Stimulated activated naive CD8-positive, alpha-beta T cell treated with anti-CD3 and anti-CD28 coated beads, Interleukin-15, amount 100 ng/mL, for 72 hours (primary cell): ENCODE measurements around the gene CDK10.
"Not testable (repeated sequence)": the region's sequence is repeated elsewhere in the genome, so short reads cannot be mapped to it uniquely, and the experiment has no call there.

ENCODE experiments used
- ATAC-seq: fragments of 150-1000 bp; cut with Tn5 transposase; 2 replicates; pipeline ENCODE4 v1.10.0; 2021; ENCODE audit warnings: mild to moderate bottlenecking, moderate library complexity
- DNase-seq, 2 donors: peaks; one replicate each; pipeline ENCODE4 v3.0.0; 2021 to 2022
- H3K27ac Mint-ChIP-seq, 2 donors: one replicate each; pipeline ENCODE4 v1.8.0; 2022; ENCODE audit warnings: mild to moderate bottlenecking in 2 of 2, mixed read lengths in 2 of 2, moderate library complexity in 2 of 2
- H3K27me3 Mint-ChIP-seq: one replicate; pipeline ENCODE4 v1.8.0; 2022; ENCODE audit warnings: mixed read lengths
- H3K4me1 Mint-ChIP-seq: one replicate; pipeline ENCODE4 v1.8.0; 2022; ENCODE audit warnings: mild to moderate bottlenecking, mixed read lengths
- H3K4me3 Mint-ChIP-seq, 2 donors: one replicate each; pipeline ENCODE4 v1.8.0; 2022; ENCODE audit warnings: mild to moderate bottlenecking in 2 of 2, mixed read lengths in 2 of 2, moderate library complexity in 1 of 2
- H3K9me3 Mint-ChIP-seq, 2 donors: one replicate each; pipeline ENCODE4 v1.8.0; 2022; ENCODE audit warnings: mixed read lengths in 2 of 2

CDK10 gene

DNA sequence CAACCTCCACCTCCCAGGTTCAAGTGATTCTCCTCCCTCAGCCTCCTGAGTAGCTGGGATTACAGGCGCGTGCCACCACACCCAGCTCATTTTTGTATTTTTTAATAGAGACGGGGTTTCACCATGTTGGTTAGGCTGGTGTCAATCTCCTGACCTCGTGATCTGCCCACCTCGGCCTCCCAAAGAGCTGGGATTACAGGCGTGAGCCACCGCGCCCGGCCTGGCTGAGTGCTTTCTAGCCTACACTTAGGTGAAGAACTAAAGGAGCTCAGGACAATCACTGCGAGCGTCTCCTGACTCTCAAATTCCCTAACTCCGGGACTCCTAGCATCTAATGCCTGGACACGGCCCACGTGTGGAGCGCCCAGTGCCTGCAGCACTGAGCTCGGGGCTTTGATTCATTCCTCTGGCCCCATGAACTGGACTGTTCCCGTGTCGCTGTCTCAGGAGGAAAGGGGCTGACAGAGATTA lies 13.2 kb downstream of the CDK10 start:
- H3K9me3 Mint-ChIP-seq, H3K27me3 Mint-ChIP-seq, H3K27ac Mint-ChIP-seq, DNase-seq, ATAC-seq: not testable (repeated sequence)
- Mint-ChIP-seq H3K4me3 (peak overlapping the region; percentile 86 to 87), H3K4me1 (peaks cover 37% of the 10 kb centered on the region)

DNA sequence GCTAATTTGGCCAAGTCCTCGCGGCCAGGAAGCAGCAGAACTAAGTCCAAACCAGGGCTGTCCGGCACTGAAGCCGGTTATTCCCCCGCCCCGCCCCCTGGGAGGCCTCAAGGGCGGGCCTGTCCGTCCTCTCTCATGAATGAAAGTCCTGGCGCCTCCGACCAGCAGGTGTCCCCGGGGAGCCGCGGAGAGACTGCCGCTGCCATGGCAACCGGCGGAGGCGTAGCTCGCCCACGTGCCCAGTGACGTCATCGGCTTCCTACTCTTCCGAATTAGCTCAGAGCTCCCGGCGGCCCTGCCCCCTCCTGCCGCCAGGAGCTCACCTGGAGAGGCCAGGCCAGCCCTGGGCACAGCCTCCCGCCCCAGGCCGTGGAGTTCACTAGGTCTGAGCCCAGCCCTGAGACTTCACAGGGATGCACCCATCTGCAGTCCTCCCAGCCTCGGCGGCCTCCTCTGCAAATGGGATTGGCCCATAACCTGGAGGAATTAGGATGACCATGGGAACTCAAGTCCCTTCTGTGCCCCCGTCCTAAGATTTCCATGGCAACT lies 13.7 kb downstream of the CDK10 start:
- ATAC-seq (peak; percentile 31), DNase-seq (peak; percentile 92 to 94)
- Mint-ChIP-seq H3K9me3 (no peaks in the 10 kb centered on the region), H3K4me1 (peaks cover 37% of the 10 kb centered on the region), H3K4me3 (peak overlapping the region; percentile 86 to 87), H3K27me3 (no peaks in the 10 kb centered on the region), H3K27ac (peak overlapping the region in 1 of 2 donors; percentile 80)

DNA sequence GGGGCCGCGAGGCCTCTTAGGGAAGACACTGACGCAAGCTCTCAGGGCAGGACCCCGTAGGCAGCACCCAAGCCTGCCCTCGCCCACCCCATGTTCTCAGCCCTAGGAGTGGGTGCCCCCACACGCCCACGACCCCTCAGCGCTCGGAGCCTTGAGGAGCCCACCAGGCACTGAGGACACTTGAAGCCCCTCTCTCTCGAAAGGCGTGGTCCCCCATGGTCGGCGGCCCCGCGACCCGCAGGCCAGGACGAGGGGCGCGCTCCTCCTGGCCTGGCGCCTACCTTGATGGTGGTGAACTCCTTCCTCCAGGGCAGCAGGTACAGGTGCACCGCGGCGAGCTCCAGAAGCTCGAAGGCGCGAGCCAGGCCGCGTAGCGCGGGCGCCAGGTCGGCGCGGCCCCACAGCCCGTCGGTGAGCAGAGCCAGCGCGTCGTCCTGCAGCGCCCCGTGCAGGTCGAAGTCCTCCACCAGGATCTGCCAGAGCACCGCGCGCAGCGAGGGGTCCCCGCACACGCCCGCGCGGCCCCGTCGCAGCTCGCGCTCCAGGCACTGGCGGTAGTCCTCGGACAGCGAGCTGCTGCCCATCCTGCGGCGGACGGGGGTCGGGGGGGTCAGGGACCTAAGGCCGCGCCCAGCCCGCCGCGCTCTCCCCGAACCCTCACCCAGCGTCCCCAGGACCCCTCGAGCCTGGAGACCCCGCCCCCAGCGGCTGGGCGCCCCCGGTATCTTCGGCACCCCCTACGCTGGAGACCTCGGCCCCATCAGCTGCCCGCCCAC lies 14.3 kb downstream of the CDK10 start:
- Mint-ChIP-seq H3K9me3 (no peaks in the 10 kb centered on the region), H3K27me3 (no peaks in the 10 kb centered on the region), H3K27ac (peak overlapping the region; percentile 31 to 80), H3K4me1 (peaks cover 35% of the 10 kb centered on the region), H3K4me3 (peak overlapping the region; percentile 86 to 87)
- ATAC-seq (peak; percentile 65), DNase-seq (peak; percentile 70 to 74)

DNA sequence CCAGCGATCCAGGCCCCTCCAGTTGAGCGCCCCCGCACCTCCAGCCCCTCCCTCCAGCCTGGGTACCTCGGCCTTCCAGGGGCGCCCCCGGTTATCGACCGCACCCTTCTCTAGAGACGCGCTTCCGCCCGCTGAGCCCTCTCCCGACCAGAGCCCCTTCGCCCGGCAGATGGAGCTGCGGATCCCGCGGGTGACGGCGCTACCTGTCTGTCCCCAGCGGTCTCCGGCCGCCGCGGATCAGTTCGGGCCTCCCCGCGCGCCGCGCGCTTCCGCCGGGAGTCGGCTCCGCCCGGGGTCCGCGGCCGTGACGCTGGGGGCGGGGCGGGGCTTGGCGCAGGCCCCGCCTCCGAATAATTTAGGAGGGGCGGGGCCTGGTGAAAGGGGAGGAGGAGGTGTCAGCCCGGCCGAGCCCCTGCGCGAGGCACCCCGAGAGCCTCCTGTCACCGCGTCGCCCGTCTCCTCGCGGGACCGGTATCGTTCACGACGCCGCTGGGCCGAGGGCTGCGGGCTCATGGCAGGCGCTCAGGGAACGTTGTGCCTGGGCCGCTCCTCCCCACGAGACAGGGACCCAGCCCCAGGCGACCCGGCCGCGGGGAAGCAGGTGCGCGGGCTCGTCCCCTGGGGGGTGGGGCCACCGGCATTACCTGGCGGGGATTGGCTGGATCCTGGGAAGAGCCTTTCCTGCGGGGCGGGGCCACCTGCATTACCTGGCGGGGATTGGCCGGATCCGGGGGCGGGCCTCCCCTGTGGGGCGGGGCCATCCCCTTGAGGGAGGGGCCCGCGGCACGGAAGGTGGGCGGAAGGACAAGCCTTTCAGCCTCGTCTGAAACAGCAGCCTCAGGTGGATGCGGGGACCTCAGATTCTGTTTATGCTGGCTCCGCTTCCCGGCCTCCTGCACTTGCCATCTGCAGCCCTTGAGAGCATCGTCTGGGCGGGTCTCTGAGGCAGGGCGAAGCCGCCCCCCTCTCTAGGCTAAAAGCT lies 15.2 kb downstream of the CDK10 start, which contains the start of gene SPATA2L:
TSS of gene SPATA2L (minus strand) at position 281 of the 982 bp plus-strand sequence. CDS start 473 bp downstream, outside the sequence.
- peaks cover 35% of the 10 kb centered on the region for H3K4me1 Mint-ChIP-seq

DNA sequence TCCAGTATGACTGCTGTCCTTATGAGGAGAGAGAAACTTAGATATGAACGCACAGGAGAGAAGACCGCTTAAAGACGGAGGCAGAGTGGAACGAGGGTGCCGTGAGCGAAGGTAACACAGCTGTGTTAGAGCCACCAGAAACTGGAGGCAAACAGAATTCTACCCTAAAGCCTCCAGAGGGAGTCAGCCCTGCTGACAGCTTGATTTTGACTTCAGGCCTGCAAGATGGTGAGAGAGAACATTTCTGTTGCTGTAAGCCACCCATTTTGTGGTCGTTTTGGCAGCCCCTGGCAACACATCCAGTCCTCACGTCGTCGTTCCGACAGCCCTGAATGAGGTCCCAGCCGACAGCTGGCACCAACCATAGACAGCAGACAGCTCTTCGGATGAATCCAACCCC lies 17.8 kb downstream of the CDK10 start:
- H3K27me3 Mint-ChIP-seq: no peaks in the 10 kb centered on the region
- no peak for ATAC-seq
- H3K4me1 Mint-ChIP-seq: peaks cover 35% of the 10 kb centered on the region
- no peak overlapping the region for H3K27ac Mint-ChIP-seq
- no peak overlapping the region for H3K4me3 Mint-ChIP-seq
- DNase-seq: no peak
- H3K9me3 Mint-ChIP-seq: no peaks in the 10 kb centered on the region

More for the DNA sequence above, 15.2 kb downstream of the CDK10 start, which contains the start of gene SPATA2L:
- no peaks in the 10 kb centered on the region for H3K9me3 Mint-ChIP-seq
- DNase-seq (peak; percentile 98 to 99), ATAC-seq (peak; percentile 80)
- no peaks in the 10 kb centered on the region for H3K27me3 Mint-ChIP-seq
- H3K27ac Mint-ChIP-seq: peak within 1 kb of the TSS; percentile 46 to 80
- peak within 1 kb of the TSS; percentile 86 to 87 for H3K4me3 Mint-ChIP-seq

DNA sequence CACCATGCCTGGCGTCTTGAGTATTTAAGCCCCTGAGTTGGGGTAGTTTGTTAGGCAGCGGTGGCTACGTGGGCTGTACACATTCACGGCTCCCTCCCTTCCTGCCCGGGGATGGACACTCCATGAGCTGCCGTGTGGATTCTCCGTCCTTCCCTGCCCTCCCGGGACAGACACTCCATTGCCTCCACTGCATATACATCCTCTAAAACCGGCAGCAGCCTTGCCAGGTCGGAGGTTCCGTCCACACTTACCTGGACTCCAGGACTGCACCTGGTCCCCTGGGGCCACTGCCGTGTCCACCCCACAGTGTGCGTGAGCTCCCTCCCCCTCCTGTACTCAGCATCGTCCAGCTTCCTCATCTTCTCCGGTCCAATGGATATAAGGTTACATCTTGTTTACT lies 18.5 kb downstream of the CDK10 start:
- H3K4me3 Mint-ChIP-seq: no peak overlapping the region
- no peak overlapping the region for H3K27ac Mint-ChIP-seq
- DNase-seq (no peak), ATAC-seq (no peak)
- no peaks in the 10 kb centered on the region for H3K27me3 Mint-ChIP-seq
- peaks cover 31% of the 10 kb centered on the region for H3K4me1 Mint-ChIP-seq
- H3K9me3 Mint-ChIP-seq: no peaks in the 10 kb centered on the region

DNA sequence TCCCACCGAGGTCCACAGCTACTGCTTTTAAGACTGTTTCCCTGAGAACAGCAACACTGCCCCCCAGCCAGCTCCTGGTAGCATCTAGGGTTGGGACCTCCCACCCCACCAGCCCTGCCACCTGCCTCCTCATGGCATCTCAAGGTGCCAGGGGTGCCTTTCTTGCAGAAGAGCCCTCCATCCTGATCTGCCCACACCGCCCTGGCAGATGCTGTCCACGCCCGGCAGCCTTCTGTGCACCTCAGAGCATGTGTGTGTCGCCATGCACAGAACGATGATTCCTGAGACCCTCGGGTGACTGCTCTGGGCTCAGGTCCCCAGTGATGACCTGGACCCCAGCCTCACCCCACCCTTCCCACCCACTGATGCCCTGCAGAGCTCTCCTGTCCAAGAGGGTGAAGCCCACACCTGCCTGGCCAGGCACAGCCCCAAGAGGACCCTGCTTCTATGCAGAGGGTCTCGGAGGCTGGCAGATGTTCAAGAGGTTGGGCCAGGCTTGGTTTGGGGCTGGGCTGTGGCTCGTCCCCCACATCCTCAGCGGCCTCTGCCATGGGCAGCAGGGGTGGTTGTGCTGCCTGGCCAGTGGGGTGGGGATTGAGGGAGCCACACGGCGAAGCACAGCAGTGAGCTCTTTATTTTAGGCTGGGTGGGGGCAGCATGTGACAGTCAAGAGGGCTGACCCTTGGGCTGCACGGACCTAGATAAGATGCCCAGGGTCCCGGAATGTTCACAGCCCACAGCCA lies 20.2 kb downstream of the CDK10 start:
- no peaks in the 10 kb centered on the region for H3K9me3 Mint-ChIP-seq
- peaks cover 22% of the 10 kb centered on the region for H3K4me1 Mint-ChIP-seq
- DNase-seq (no peak), ATAC-seq (no peak)
- H3K27ac Mint-ChIP-seq: no peak overlapping the region
- peak overlapping the region in 1 of 2 donors; percentile 71 for H3K4me3 Mint-ChIP-seq
- no peaks in the 10 kb centered on the region for H3K27me3 Mint-ChIP-seq

DNA sequence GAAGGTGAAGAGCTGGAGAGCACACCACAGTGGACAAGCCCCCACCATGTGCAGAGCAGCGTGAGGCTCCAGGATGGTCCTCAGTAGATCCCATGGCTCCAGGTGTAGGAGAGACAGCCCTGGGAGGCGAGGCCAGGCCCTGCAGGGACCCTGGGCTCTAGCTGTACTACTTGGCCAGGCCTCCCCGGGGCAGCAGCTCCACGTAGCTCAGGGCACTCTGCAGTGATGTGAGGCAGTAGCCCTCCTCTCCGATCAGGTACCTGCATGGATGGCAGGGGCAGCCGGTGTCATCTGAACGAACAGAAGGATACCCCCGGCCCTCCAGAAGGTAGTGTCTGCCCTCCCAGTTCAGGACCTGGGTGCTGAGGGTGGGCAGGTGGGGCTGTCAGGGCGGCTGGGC lies 21.2 kb downstream of the CDK10 start:
- DNase-seq (no peak), ATAC-seq (no peak)
- Mint-ChIP-seq H3K27ac (no peak overlapping the region), H3K9me3 (no peaks in the 10 kb centered on the region), H3K27me3 (no peaks in the 10 kb centered on the region), H3K4me1 (peaks cover 15% of the 10 kb centered on the region), H3K4me3 (no peak overlapping the region)

DNA sequence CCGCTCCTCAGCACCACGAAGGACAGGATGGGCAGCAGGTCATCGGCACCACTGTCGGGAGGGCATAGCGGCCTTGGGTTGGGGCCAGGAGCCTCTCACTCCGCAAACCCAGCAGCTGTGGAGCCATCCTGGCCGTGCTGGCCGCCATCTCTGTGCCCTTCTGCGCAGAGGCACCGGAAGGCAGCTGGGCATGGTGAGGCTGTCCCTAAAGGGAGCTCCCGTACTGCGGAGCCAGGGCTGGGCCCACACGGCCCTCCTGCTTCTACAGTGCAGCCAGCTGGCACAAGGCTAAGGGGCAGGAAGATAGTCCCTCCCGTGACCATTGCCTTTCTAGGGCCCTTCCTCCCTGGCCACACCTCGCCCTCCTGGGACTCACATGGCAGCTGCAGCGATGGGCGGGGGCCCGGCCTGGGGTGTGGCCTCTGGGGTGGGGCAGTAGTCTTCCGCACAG lies 22.0 kb downstream of the CDK10 start:
- Mint-ChIP-seq H3K27ac (no peak overlapping the region), H3K4me3 (no peak overlapping the region), H3K27me3 (no peaks in the 10 kb centered on the region), H3K9me3 (no peaks in the 10 kb centered on the region), H3K4me1 (peaks cover 13% of the 10 kb centered on the region)
- DNase-seq (no peak), ATAC-seq (no peak)

DNA sequence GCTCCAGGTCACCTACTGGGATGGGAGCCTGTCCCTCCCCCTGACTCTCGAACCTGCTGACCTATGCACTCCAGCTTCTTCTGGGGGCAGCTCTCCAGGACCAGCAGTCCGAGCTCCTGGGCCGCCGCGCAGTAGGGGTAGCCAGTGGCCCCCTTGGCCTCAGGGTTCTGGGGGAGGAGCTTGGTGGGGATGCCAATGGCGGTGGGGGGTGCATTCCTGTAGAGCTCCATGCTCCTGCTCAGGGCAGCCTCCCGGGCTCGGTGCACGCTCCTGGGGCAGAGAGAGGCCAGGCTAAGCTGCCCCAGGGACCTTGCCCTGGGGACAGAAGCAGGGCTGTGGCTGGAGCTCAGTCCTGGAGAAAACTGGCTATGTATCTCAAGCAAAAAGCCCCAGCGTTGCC lies 22.7 kb downstream of the CDK10 start:
- H3K4me1 Mint-ChIP-seq: peaks cover 15% of the 10 kb centered on the region
- DNase-seq (no peak), ATAC-seq (no peak)
- H3K27ac Mint-ChIP-seq: no peak overlapping the region
- H3K27me3 Mint-ChIP-seq: no peaks in the 10 kb centered on the region
- H3K4me3 Mint-ChIP-seq: no peak overlapping the region
- no peaks in the 10 kb centered on the region for H3K9me3 Mint-ChIP-seq

DNA sequence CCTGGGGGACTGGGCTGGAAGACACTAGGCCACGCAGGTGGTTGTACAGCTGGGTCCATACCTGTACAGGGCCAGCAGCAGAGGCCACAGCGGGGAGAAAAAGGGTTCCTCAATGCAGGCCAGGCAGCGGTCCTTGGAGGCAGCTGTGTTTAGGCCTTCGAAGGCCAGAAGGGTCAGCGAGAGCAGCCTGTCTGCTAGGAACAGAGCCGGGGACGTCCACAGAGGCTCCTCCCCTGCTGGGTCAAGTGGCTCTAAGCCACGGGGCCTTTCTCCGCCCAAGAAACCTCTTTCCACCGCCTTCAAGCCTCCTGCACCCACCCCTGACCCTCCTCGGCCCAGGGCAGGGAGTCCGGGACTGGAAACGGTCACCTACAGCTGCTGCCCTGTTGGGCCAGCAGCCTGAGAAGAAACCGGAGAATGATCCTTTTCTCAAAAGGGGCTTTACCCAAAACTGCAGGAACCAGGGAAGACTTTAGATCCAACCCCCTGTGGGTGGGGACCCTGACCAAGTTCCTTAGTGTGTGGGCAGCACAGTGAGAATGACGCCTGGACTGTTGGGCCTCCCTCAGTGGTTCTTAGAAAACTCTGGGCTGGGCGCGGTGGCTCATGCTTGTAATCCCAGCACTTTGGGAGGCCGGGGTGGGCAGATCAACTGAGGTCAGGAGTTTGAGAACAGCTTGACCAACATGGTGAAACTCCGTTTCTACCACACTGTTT lies 23.4 kb downstream of the CDK10 start:
- peaks cover 22% of the 10 kb centered on the region for H3K4me1 Mint-ChIP-seq
- ATAC-seq (no peak), DNase-seq (no peak)
- peak overlapping the region in 1 of 2 donors; percentile 89 for H3K27ac Mint-ChIP-seq
- H3K9me3 Mint-ChIP-seq: no peaks in the 10 kb centered on the region
- H3K27me3 Mint-ChIP-seq: no peaks in the 10 kb centered on the region
- no peak overlapping the region for H3K4me3 Mint-ChIP-seq

DNA sequence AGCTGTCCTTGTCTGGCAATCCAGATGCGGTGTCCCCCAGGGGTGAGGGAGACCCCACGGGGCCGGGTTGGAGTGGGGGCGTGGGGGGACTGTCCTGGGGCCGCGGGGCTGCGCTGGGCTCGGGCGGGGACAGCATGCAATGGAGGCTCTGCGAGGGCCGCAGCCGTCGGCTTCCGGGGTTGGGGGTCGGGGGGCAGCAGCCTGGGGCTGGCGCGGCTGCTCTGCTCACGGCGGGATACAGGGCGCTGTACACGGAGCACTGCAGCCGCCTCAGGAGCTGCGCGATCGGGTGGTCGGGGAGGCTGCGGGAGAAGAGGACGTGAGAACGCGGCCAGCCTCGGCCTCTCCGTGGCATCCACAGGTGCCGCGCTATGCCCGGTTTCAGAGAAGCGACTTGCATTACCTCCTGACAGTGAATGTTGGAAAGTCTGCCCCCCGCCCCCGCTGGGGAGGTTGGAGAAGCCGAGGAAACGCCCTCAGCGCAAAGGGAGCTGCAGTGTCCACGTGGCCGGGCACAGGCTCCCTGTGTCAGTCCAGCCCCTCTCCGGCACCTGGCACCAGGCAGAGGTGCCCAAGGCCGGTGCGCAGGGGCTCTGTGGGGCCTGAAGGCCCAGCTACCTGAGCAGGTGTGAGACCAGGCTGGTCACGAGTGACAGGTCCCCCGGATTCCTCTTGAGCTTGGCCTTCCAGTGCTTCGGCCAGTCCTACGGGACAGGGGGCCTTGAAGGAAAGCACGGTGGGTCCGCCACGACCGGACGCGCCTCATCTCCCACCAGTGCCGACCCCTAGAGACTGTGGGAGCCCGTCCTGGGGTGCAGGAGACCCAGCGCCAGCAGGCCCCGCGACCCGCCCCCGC lies 24.4 kb downstream of the CDK10 start:
- DNase-seq (no peak), ATAC-seq (no peak)
- H3K27me3 Mint-ChIP-seq: no peaks in the 10 kb centered on the region
- no peak overlapping the region for H3K4me3 Mint-ChIP-seq
- H3K4me1 Mint-ChIP-seq: peaks cover 22% of the 10 kb centered on the region
- H3K9me3 Mint-ChIP-seq: no peaks in the 10 kb centered on the region
- no peak overlapping the region for H3K27ac Mint-ChIP-seq

DNA sequence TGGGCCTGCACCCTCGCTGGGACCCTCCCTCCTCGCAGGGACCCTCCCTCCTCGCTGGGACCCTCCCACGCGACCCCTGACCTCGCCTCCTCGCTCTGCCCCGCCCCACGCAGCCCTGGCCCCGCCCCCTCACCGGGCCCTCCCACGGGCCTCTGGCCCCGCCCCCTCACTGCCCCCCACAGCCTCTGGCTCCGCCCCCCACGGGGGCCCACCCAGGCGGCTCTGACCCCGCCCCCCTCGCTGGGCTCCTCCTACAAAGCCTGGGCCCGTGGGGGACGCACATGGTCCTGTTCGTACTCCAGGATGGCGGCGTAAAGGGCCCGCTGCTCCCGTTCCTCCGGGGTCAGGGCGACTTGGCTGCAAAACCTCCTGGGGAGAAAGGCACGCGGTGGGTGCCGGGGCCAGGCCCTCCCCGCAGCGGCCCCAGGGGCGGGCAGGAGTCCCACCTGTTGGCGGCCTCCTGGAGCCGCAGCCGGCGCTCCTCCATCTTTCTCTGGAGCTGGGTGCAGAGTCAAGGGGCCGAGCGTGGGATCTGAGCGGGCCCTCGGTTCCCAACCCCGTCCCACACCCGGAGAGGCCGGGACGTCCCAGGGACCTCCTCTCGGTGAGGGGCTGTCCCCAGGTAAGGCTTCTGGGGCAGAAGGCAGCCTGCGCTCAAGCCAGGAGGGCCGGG lies 25.2 kb downstream of the CDK10 start:
- H3K4me1 Mint-ChIP-seq: peaks cover 14% of the 10 kb centered on the region

More for the DNA sequence above, 25.2 kb downstream of the CDK10 start:
- Mint-ChIP-seq H3K9me3 (no peaks in the 10 kb centered on the region), H3K27ac (peak overlapping the region in 1 of 2 donors; percentile 78), H3K27me3 (no peaks in the 10 kb centered on the region), H3K4me3 (peak overlapping the region; percentile 84 to 89)
- ATAC-seq: peak; percentile 79
- peak; percentile 84 to 89 for DNase-seq
